ENCODE results near the gene CSNK2B. TPM values are rescaled to one million over a fixed set of nuclear protein-coding genes. Genes with fewer than 3 reads are reported as not detected.

The CSNK2B gene
- total and polyA plus RNA-seq, 10 of the 15 experiments (the other 5 are each of a cell fraction or from before 2014, with no cell fraction given), result 56.3 to 405 (median 286) TPM

- no TSS peak for BruUV-seq (replicated peaks)
- H3K4me3 ChIP-seq, result no peak overlapping the region
- H3K36me3 ChIP-seq (ENCODE audit: control insufficient read depth in 2 of 2, insufficient read depth in 2 of 2, low read length in 1 of 2), result peaks cover 57 to 58% of the 10 kb centered on the region in 2 experiments
- no peaks in the 10 kb centered on the region; the same call in 1 of the 2 replicates for H3K79me2 ChIP-seq (ENCODE audit: control insufficient read depth, insufficient read depth, low read length)
- in situ Hi-C loops (cut with MboI) (no loop called here), intact Hi-C loops (cut with micrococcal nuclease; ENCODE audit: unreplicated experiment) (no loop called here)
- POLR2A ChIA-PET, result no interaction called here
- 78% methylated on average over 7 of the region's 7 CpGs for WGBS (ENCODE audit: insufficient coverage, insufficient replicate concordance, low lambda C conversion rate, missing lambda C conversion rate)
- FAIRE-seq (no peak), DNase-seq (ENCODE audit: low read depth, low spot score) (no peak), ATAC-seq (no peak)
- peak; percentile 54 for TF ChIP-seq POLR2A (IDR thresholded peaks at IDR 0.05; ENCODE audit: low read depth, low read length)
- no peak for TF ChIP-seq EZH2 (IDR thresholded peaks at IDR 0.05; ENCODE audit: borderline replicate concordance, control insufficient read depth, low read depth, low read length)
- no peaks in the 10 kb centered on the region for H3K4me1 ChIP-seq (ENCODE audit: control insufficient read depth, insufficient read depth, low read length)
- H3K9ac ChIP-seq (ENCODE audit: control insufficient read depth, insufficient read depth, low read length), result no peak overlapping the region
- no peaks in the 10 kb centered on the region for H3K27me3 ChIP-seq (replicated peaks in 1 of 2; ENCODE audit: control insufficient read depth in 2 of 2, insufficient read depth in 2 of 2, low read length in 1 of 2)
- no peak overlapping the region for H2AFZ ChIP-seq (ENCODE audit: control insufficient read depth, low read depth, low read length)
- RAD21 ChIA-PET (ENCODE audit: unreplicated experiment), result no interaction called here
- H3K27ac ChIP-seq (ENCODE audit: control insufficient read depth, insufficient read depth), result no peak overlapping the region
- CTCF ChIA-PET, result interaction anchor here (1.1 kb wide), 1 partner anchor 11 kb away, joined by 3 read pairs; no protein-coding TSS in a partner anchor
- no peak overlapping the region for H3K4me2 ChIP-seq (ENCODE audit: control insufficient read depth, insufficient read depth)
- H3K9me3 ChIP-seq (replicated peaks; ENCODE audit: control insufficient read depth, insufficient read depth, low read length), result no peaks in the 10 kb centered on the region
- SMC1A ChIA-PET (ENCODE audit: uncharacterized antibody, unreplicated experiment), result interaction anchor here (0.7 kb wide), 1 partner anchor 11 kb away, joined by 3 read pairs; no protein-coding TSS in a partner anchor
- no peaks in the 10 kb centered on the region for H4K20me1 ChIP-seq (ENCODE audit: control insufficient read depth, insufficient read depth)
Measured at GRCh38 chr6:31633447-31633846, 32.4 kb upstream of the CSNK2B start.

- H3K4me2 ChIP-seq (ENCODE audit: control insufficient read depth, insufficient read depth), result no peak overlapping the region
- ChIA-PET SMC1A (ENCODE audit: uncharacterized antibody, unreplicated experiment) (interaction anchor here (1.2 kb wide), 1 partner anchor 83 kb away, joined by 3 read pairs; no protein-coding TSS in a partner anchor), CTCF (no interaction called here), RAD21 (ENCODE audit: unreplicated experiment) (no interaction called here), POLR2A (interaction anchor here (0.8 kb wide), 1 partner anchor 18 kb away, joined by 3 read pairs; no protein-coding TSS in a partner anchor)
- no TSS peak for BruUV-seq (replicated peaks)
- no peaks in the 10 kb centered on the region; the same call in 1 of the 2 replicates for H3K79me2 ChIP-seq (ENCODE audit: control insufficient read depth, insufficient read depth, low read length)
- H3K27me3 ChIP-seq (replicated peaks in 1 of 2; ENCODE audit: control insufficient read depth in 2 of 2, insufficient read depth in 2 of 2, low read length in 1 of 2), result no peaks in the 10 kb centered on the region
- no peaks in the 10 kb centered on the region for H4K20me1 ChIP-seq (ENCODE audit: control insufficient read depth, insufficient read depth)
- no peak for FAIRE-seq
- no peaks in the 10 kb centered on the region for H3K9me3 ChIP-seq (replicated peaks; ENCODE audit: control insufficient read depth, insufficient read depth, low read length)
- no peak for ATAC-seq
- H3K27ac ChIP-seq (ENCODE audit: control insufficient read depth, insufficient read depth), result no peak overlapping the region
- no peak overlapping the region for H2AFZ ChIP-seq (ENCODE audit: control insufficient read depth, low read depth, low read length)
- in situ Hi-C loops (cut with MboI) (no loop called here), intact Hi-C loops (cut with micrococcal nuclease; ENCODE audit: unreplicated experiment) (no loop called here)
- DNase-seq (ENCODE audit: low read depth, low spot score), result no peak
- 64% methylated on average over 3 of the region's 3 CpGs for WGBS (ENCODE audit: insufficient coverage, insufficient replicate concordance, low lambda C conversion rate, missing lambda C conversion rate)
- H3K4me3 ChIP-seq, result no peak overlapping the region
- no peaks in the 10 kb centered on the region for H3K4me1 ChIP-seq (ENCODE audit: control insufficient read depth, insufficient read depth, low read length)
- peaks cover 53 to 56% of the 10 kb centered on the region in 2 experiments for H3K36me3 ChIP-seq (ENCODE audit: control insufficient read depth in 2 of 2, insufficient read depth in 2 of 2, low read length in 1 of 2)
- no peak overlapping the region for H3K9ac ChIP-seq (ENCODE audit: control insufficient read depth, insufficient read depth, low read length)
- TF ChIP-seq STAT3 (IDR thresholded peaks at IDR 0.05; ENCODE audit: low read depth, low read length) (no peak), USF2 (IDR thresholded peaks at IDR 0.05; ENCODE audit: borderline replicate concordance, low read depth, low read length) (no peak), SIN3A (IDR thresholded peaks at IDR 0.05; ENCODE audit: low read depth, low read length) (no peak), BCL11A (IDR thresholded peaks at IDR 0.05; ENCODE audit: low read depth, low read length) (no peak), BHLHE40 (IDR thresholded peaks at IDR 0.05; ENCODE audit: borderline replicate concordance in 1 of 2, low read depth in 2 of 2, low read length in 1 of 2) (no peak), ZBTB11 (CRISPR knock-in tag; IDR thresholded peaks at IDR 0.05) (no peak), ASH2L (IDR thresholded peaks at IDR 0.05; ENCODE audit: borderline replicate concordance, low read depth) (no peak), IRF4 (IDR thresholded peaks at IDR 0.05; ENCODE audit: low read depth, low read length) (no peak), POLR2AphosphoS2 (IDR thresholded peaks at IDR 0.05; ENCODE audit: low read depth, low read length) (no peak)
Measured at GRCh38 chr6:31634131-31634530, 31.7 kb upstream of the CSNK2B start.
